CD4-positive, alpha-beta T cell (primary cell): ENCODE results near the gene CCDC183. TPM values are rescaled to one million over a fixed set of nuclear protein-coding genes. Genes with fewer than 3 reads are reported as not detected.

ENCODE experiments used
- ATAC-seq: fragments of 200-7000 bp; cut with Tn5 transposase; one replicate; pipeline ENCODE4 v1.10.0; 2022; ENCODE audit warnings: mild to moderate bottlenecking; ENCODE audit not compliant: poor library complexity
- CTCF ChIA-PET: fragments of 350-600 bp; sonication (Branson Sonifier 250); formaldehyde crosslinking; loops from one replicate; lab custom pipeline; 2021; ENCODE audit warnings: antibody characterized with exemption, inconsistent platforms; lab: Charles Lee
- POLR2A ChIA-PET: fragments of 350-600 bp; sonication (Branson Sonifier 250); formaldehyde crosslinking; loops from one replicate; lab custom pipeline; 2021; ENCODE audit warnings: antibody characterized with exemption, inconsistent platforms; lab: Charles Lee
- DNase-seq, 14 experiments: peaks; one replicate each; pipeline ENCODE4 v3.0.0-alpha.2; 2013 to 2020; ENCODE audit warnings: mixed read lengths in 2 of 14
- H3K27ac ChIP-seq, 2 donors: one replicate each; pipeline versions ENCODE4 v1.5.1 to v1.7.0; 2013; ENCODE audit warnings: low read length in 2 of 2, low read depth in 1 of 2, mild to moderate bottlenecking in 1 of 2
- H3K27me3 ChIP-seq, 2 experiments: 1 replicate in 1 of 2; 2 replicates in 1 of 2; pipeline versions ENCODE4 v1.6.1 to v1.7.0; 2013; ENCODE audit warnings: low read length in 2 of 2, control low read depth in 1 of 2, mild to moderate bottlenecking in 1 of 2, moderate library complexity in 1 of 2; ENCODE audit not compliant: insufficient read depth in 2 of 2, control insufficient read depth in 1 of 2
- H3K36me3 ChIP-seq: one replicate; pipeline ENCODE4 v1.6.1; 2013; ENCODE audit warnings: low read length, control low read depth; ENCODE audit not compliant: insufficient read depth
- H3K4me1 ChIP-seq: one replicate; pipeline ENCODE4 v1.6.1; 2013; ENCODE audit warnings: low read length, control low read depth; ENCODE audit not compliant: insufficient read depth
- H3K4me3 ChIP-seq: one replicate; pipeline ENCODE4 v1.5.1; 2013; ENCODE audit warnings: mild to moderate bottlenecking, low read length, moderate library complexity
- H3K9me3 ChIP-seq, 2 experiments: 1 replicate in 1 of 2; 2 replicates in 1 of 2; pipeline versions ENCODE4 v1.6.1 to v1.7.0; 2013; ENCODE audit warnings: low read length in 2 of 2, mild to moderate bottlenecking in 2 of 2, control low read depth in 1 of 2, moderate library complexity in 1 of 2; ENCODE audit not compliant: control insufficient read depth in 1 of 2, insufficient read depth in 1 of 2
- H3K27ac Mint-ChIP-seq: one replicate; pipeline ENCODE4 v1.8.0; 2020; ENCODE audit warnings: mixed read lengths
- H3K27me3 Mint-ChIP-seq: one replicate; pipeline ENCODE4 v1.8.0; 2021; ENCODE audit warnings: mixed read lengths
- H3K36me3 Mint-ChIP-seq: one replicate; pipeline ENCODE4 v1.8.0; 2021; ENCODE audit warnings: low read depth, mixed read lengths
- H3K4me1 Mint-ChIP-seq: one replicate; pipeline ENCODE4 v1.8.0; 2021; ENCODE audit warnings: low read depth, mixed read lengths
- H3K4me3 Mint-ChIP-seq: one replicate; pipeline ENCODE4 v1.8.0; 2020; ENCODE audit warnings: mild to moderate bottlenecking, mixed read lengths
- H3K9me3 Mint-ChIP-seq: one replicate; pipeline ENCODE4 v1.8.0; 2020; ENCODE audit warnings: mixed read lengths
- CTCF ChIP-seq: fragments of 200-600 bp; IDR thresholded peaks from one replicate; pipeline ENCODE4 v1.8.0; 2022; ENCODE audit warnings: antibody characterized with exemption, mild to moderate bottlenecking
- intact Hi-C, 2 experiments: fragments of 100-400 bp; cut with DNase I in 1 of 2; cut with micrococcal nuclease in 1 of 2; formaldehyde crosslinking; loops; one replicate each; pipeline versions ENCODE4 v1.15.1 to v1.9.0; 2023 to 2025; cut with DNase I, micrococcal nuclease
- total RNA-seq, 174 experiments: library from RNA in 2 of 174; stranded (reverse) in 2 of 174; gene quantifications; one replicate each; pipeline ENCODE4 v1.2.3 and lab custom pipeline; 2021 to 2026

The CCDC183 gene
- total RNA-seq, 2 experiments from 2014 or later, result 3.0 to 4.6 TPM

- intact Hi-C loops, result loop anchor here in 1 of 2 experiments (10.0 kb wide), 1 partner anchor 662 kb away; the partner anchor contains the start of gene NSMF
- Histone ChIP-seq H3K27ac (peak overlapping the region in 1 of 2 donors; percentile 95), H3K4me1 (peaks cover 32% of the 10 kb centered on the region), H3K36me3 (peaks cover 14% of the 10 kb centered on the region), H3K27me3 (no peaks in the 10 kb centered on the region), H3K9me3 (no peaks in the 10 kb centered on the region), H3K4me3 (peak overlapping the region; percentile 77)
- ChIA-PET POLR2A (interaction anchor here (0.7 to 4.4 kb wide), 3 partner anchors 15 to 242 kb away, joined by 3 to 30 read pairs (median 3); partner anchors contain the start of genes CLIC3 and RABL6), CTCF (interaction anchor here (0.7 to 1.4 kb wide), 2 partner anchors 15 to 50 kb away, joined by 3 to 4 read pairs; partner anchors contain the start of genes AJM1 and RABL6)
- no peaks in the 10 kb centered on the region for H3K36me3 Mint-ChIP-seq
- H3K27me3 Mint-ChIP-seq, result no peaks in the 10 kb centered on the region
- ATAC-seq (no peak), DNase-seq (peak in 1 of 14 experiments; percentile 41)
- no peak for TF ChIP-seq CTCF
- peak overlapping the region; percentile 91 for H3K4me3 Mint-ChIP-seq
- H3K9me3 Mint-ChIP-seq, result no peaks in the 10 kb centered on the region
- H3K27ac Mint-ChIP-seq, result peak overlapping the region; percentile 99
- peaks cover 53% of the 10 kb centered on the region for H3K4me1 Mint-ChIP-seq
Measured at GRCh38 chr9:136792321-136793085, 3.6 kb upstream of the CCDC183 start.

GRCh38 chr9:136793086-136793946, 2.8 kb upstream of the CCDC183 start:
- Mint-ChIP-seq H3K27ac (peak overlapping the region; percentile 62), H3K36me3 (no peaks in the 10 kb centered on the region), H3K27me3 (no peaks in the 10 kb centered on the region), H3K4me3 (peak overlapping the region; percentile 25), H3K9me3 (no peaks in the 10 kb centered on the region), H3K4me1 (peaks cover 46% of the 10 kb centered on the region)
- no peak for TF ChIP-seq CTCF
- no peak overlapping the region for H3K4me3 ChIP-seq
- peak in 1 of 14 experiments; percentile 39 for DNase-seq
- H3K9me3 ChIP-seq, result no peaks in the 10 kb centered on the region
- ATAC-seq, result no peak
- ChIA-PET CTCF (no interaction called here), POLR2A (interaction anchor here (4.4 kb wide), 1 partner anchor 14 kb away, joined by 30 read pairs; the partner anchor contains the start of gene RABL6)
- H3K4me1 ChIP-seq, result peaks cover 26% of the 10 kb centered on the region
- peaks cover 14% of the 10 kb centered on the region for H3K36me3 ChIP-seq
- no peaks in the 10 kb centered on the region for H3K27me3 ChIP-seq
- intact Hi-C loops, result loop anchor here in 1 of 2 experiments (10.0 kb wide), 1 partner anchor 661 kb away; the partner anchor contains the start of gene NSMF
- H3K27ac ChIP-seq, result no peak overlapping the region

- Histone ChIP-seq H3K4me1 (peaks cover 35% of the 10 kb centered on the region), H3K9me3 (no peaks in the 10 kb centered on the region), H3K27ac (no peak overlapping the region), H3K27me3 (no peaks in the 10 kb centered on the region), H3K4me3 (no peak overlapping the region), H3K36me3 (peaks cover 14% of the 10 kb centered on the region)
- ChIA-PET CTCF (no interaction called here), POLR2A (interaction anchor here (4.4 kb wide), 1 partner anchor 13 kb away, joined by 30 read pairs; the partner anchor contains the start of gene RABL6)
- Mint-ChIP-seq H3K27me3 (no peaks in the 10 kb centered on the region), H3K27ac (no peak overlapping the region), H3K4me3 (no peak overlapping the region), H3K9me3 (no peaks in the 10 kb centered on the region), H3K36me3 (no peaks in the 10 kb centered on the region), H3K4me1 (peaks cover 42% of the 10 kb centered on the region)
- TF ChIP-seq CTCF, result no peak
- no peak for DNase-seq
- ATAC-seq, result no peak
- intact Hi-C loops, result loop anchor here in 1 of 2 experiments (10.0 kb wide), 1 partner anchor 660 kb away; the partner anchor contains the start of gene NSMF
Measured at GRCh38 chr9:136794281-136794999, 1.7 kb upstream of the CCDC183 start.
